ENCODE data around the gene ANKRD52.
A peak's percentile ranks its signal among the peaks of the same experiment; 100 is the strongest.
"Not testable (repeated sequence)": the region's sequence is repeated elsewhere in the genome, so short reads cannot be mapped to it uniquely, and the experiment has no call there.

The ANKRD52 gene

DNA sequence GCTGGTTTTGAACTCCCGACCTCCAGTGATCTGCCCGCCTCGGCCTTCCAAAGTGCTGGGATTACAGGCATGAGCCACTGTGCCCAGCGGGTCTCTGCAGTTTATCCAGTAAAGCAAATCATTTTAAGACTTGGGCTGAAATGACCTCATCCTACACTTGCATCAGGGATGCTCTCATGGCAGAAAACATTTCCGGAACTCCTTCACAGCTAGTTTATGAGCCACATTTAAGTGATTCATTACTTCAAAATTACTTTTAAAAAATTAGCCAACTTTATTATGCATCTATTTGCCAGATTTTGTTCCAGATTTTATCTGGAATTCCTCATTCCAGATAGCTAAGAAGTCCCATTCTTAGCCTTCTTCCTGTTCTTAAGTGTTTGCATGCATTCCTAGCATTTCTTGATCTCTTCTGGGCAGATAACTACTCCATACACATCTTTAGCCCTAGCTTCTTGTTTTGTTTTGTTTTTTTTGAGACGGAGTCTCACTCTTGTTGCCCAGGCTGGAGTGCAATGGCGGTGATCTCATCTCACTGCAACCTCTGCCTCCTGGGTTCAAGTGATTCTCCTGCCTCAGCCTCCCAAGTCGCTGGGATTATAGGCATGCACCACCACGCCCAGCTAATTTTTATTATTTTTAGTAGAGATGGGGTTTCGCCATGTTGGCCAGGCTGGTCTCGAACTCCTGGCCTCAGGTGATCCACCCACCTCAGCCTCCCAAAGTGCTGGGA, 61.2 kb downstream of the ANKRD52 start:
- intact Hi-C loops (cut with DNase I), result loop anchor here (10.0 kb wide), 1 partner anchor 68 kb away; the partner anchor contains the start of gene COQ10A

DNA sequence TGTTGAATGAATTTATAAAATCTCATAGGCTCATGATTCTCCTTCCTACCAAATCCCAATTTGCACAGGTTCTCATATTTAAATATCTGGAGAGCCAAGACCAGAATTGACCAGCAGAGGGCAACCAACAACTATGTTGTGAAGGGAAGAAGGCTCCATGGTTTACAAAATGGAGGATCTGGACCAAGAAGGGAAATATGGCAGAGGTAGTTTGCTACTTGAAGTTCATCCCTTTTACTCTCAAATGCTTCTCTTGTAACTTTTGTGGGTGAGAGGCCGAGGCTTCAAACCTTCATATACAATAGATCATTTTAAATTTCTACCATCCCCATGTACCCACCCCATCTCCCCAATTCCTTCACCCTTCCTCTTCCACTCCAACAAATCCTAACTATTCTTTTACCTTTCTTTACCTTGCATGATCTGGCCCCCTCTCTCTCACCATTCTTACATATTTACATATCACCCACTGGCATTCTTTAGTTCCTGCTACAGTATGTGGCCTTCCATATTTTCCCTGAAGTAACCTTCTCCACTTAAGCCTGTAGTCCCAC, 65.1 kb downstream of the ANKRD52 start:
- intact Hi-C loops (cut with DNase I), result loop anchor here (10.0 kb wide), 1 partner anchor 72 kb away; the partner anchor contains the start of gene COQ10A
- DNase-seq, result peak in 40 of 42 donors; percentile 27 to 91 (median 70)

More for the DNA sequence above, 61.2 kb downstream of the ANKRD52 start:
- not testable (repeated sequence) for DNase-seq

DNA sequence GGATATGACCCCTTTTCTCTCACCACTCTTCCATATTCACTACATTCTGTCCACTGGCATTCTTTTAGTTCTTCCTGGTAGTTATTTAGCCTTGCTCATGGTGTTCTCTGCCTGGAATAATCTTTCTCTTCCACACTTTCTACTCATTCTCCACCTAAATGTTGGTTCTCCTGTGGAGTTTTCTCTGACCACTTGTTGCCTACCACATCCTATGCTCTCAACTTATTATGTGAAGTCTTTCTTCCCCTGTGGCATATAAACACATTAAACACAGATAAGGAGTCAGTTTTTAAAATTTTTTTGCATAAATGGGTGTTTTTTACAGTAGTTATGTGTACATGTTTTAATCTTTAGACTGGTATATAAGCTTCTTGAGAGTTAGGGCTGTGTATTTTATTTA, 65.6 kb downstream of the ANKRD52 start:
- intact Hi-C loops (cut with DNase I), result loop anchor here (10.0 kb wide), 1 partner anchor 72 kb away; the partner anchor contains the start of gene COQ10A
- DNase-seq, result no peak

DNA sequence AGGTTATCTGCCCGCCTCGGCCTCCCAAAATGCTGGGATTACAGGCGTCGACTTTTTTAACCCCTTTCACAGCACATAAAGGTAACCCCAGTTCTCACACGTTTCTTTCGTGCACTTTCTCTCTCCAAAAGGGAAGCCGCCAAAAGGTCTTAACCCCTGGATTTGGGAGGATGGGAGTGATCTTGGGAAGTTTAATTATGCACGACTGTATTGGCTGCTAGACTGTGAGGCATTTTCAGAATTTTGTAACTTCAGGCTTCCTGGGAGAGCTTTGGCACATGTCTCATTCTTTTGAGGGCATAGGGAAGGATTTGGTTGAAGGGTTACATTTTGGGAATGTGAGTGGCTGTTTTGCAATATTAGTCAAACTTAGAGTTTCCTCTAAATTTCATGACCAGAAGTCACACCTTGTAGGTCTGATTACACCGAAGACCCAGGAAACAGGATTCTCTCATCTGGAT, 67.5 kb downstream of the ANKRD52 start:
- intact Hi-C loops (cut with DNase I), result loop anchor here (2.0 to 10.0 kb wide), 2 partner anchors 34 to 74 kb away; partner anchors contain the start of genes COQ10A and NABP2
- no peak for DNase-seq

DNA sequence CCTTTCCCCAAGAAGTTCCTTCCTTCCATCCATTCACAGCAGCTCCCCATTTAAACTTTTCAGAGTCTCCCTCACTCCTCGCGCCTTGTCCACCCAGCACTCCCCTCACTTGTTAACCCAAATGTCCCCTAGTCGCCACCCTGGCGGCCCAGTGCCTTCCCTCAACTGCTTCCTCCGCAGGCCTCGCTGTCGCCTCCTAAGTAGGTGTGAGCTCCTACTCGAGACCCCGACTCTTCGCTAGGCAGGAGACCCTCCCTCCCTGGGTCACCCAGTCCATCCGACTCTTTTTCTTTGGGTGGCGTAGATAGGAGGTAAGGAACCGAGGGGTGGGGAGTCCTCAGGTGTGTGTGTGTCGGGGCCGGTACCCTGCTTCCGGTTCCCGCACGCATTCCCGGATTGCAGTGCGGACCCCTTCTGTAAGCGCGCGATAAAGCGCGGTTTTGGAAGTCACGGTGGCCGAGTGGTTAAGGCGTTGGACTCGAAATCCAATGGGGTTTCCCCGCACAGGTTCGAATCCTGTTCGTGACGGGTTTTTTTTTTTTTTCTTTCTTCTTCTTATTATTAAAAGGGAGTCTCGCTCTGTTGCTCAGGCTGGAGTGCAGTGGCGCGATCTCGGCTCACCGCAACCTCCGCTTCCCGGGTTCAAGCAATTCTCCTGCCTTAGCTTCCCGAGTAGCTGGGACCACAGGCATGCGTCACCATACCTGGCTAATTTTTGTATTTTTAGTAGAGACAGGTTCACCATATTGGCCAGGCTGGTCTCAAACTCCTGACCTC, 68.1 kb downstream of the ANKRD52 start:
- intact Hi-C loops (cut with DNase I), result loop anchor here (2.0 to 10.0 kb wide), 3 partner anchors 35 to 75 kb away; partner anchors contain the start of genes COQ10A and NABP2

DNA sequence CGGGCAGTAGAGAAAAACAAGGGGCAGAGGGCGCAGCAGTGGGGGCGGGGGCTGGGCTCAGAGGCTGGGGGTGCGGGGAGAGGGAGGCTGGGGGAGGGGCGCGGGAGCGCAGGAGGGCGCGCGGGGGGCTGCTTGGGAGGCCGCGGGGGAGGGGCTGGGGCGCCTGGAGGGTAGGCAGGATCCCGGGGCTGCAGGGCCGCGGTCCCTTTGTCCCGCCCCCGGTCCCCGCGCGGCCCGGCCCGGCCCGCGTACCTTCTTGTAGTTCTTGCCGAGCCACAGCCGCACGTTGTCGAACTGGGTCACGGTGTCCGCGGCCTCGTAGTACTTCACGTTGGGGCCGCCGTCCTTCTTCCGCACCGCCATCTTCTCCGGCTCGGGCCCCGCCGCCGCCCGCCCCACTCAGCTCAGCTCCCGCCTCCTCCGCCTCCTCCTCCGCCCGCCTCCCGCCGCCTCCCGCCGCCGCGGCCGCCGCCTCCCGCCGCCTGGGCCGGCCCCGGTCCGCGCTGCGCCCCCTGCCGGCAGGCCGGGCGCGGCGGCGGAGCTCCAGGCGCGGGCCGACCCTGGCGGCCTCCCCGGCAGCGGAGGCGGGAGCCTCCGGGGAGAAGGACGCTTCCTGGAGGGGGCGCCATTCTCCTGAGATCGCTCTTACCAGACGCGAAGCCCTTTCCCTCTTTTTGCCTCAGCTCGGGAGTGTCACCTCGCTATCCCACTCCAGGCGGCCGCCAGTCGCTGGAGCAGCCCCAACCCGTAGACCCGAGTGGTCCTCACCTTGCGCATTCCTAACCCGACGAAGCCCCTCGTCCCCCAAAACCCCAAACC, 68.9 kb downstream of the ANKRD52 start, which contains the start of gene SMARCC2:
Gene SMARCC2, minus strand, starts transcription at position 385 of the 819 bp plus-strand sequence. Its CDS starts 22 bp downstream, at position 363.
- peak; percentile 53 to 93 (median 84) for DNase-seq
- intact Hi-C loops (cut with DNase I), result loop anchor here (2.0 kb wide), 1 partner anchor 63 kb away; no protein-coding TSS in a partner anchor

More for the DNA sequence above, 68.1 kb downstream of the ANKRD52 start:
- peak; percentile 53 to 95 (median 86) for DNase-seq

DNA sequence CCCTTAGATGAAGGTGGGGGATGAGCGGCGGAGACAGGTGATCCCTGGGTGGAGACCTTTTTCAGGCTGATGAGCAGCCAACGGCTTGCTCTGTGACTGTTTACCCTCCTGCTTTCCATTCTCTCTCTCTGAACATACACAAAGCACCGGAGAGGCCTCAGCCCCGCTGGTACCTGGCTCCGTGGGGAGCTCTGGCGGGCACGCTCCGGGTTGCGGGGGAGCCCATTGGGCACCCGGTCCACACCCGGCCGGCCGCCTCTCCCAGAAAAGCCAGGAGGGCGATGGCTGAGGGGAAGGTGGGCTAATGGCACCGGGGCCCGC, 69.4 kb downstream of the ANKRD52 start:
- DNase-seq, result peak in 25 of 42 donors; percentile 8 to 51 (median 23)
- intact Hi-C loops (cut with DNase I), result loop anchor here (2.0 kb wide), 1 partner anchor 62 kb away; no protein-coding TSS in a partner anchor

DNA sequence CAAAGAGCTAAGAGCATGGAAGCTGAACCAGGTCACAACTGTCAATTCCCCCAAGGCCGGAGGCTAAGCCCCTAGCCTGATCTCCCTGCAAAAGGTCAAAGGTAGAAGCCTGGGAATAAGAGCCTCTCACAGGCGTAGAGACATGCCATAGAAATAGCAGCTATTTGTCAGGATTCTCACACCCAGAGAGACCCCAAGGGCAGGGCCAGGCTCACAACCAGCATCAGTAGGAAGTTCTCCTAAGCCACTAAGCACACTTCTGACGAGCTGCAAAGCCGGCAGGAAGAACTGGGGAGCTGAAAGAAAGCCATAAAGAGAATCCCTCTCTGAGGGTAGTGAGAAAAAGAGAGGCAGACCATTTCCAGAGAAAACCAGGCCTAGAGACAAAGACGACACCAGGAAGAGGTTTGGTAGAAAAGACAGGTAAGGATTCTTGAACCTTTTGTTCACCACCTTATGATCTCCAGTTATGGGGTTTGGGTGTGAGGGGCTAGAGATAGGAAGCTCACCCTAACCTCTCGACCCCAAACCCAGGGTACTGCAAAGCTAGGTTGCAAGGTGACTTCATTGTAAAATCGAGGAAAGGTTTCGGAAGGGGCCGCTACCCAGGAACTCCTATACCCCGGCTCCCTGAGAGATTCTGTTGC, 69.9 kb downstream of the ANKRD52 start:
- peak in 1 of 42 donors; percentile 19 for DNase-seq

More for the DNA sequence above, 69.9 kb downstream of the ANKRD52 start:
- intact Hi-C loops (cut with DNase I), result loop anchor here (2.0 kb wide), 1 partner anchor 61 kb away; no protein-coding TSS in a partner anchor
